Measurements from ENCODE around the gene MTOR. TPM values are rescaled to one million over a fixed set of nuclear protein-coding genes. Genes with fewer than 3 reads are reported as not detected.

The MTOR gene
- total RNA-seq, 1 donor from 2014 or later = 23.6 TPM

DNA sequence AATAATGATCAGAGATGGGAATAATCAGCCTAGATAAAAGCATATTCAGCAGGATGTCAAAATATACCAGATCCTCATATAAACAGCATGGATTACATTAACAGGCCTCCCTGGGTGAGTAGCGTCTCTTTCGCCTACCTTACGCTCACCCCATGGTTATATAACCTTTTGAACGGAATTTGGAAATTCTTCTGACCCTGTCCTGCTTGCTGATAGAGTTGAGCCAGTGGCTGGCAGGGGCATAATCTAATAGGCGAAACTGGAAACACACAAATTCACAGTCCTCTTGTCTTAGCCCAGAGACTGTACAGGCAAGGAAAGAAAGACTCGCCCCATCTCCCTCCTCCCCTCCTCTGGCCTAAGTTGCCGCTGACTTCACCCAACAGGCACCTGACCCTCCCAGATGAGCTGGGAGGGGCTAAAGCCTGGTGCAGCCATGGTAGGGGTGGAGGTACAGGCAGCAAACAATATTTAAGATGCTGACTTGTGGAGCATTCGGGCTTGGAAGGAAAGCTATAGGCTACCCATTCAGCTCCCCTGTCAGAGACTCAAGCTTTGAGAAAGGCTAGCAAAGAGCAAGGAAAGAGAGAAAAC is 73.4 kb downstream of the MTOR start, which contains the start of gene ANGPTL7:
Gene ANGPTL7 (plus strand): TSS at position 498 of the 594 bp plus-strand sequence. CDS start 225 bp downstream, outside the sequence.
- no peak for DNase-seq (ENCODE audit: extremely low spot score in 2 of 2)
- Histone ChIP-seq H3K27ac (no peak within 1 kb of the TSS), H3K9me3 (no peaks in the 10 kb centered on the region), H3K4me3 (no peak within 1 kb of the TSS), H3K4me1 (no peaks in the 10 kb centered on the region), H3K27me3 (no peaks in the 10 kb centered on the region), H3K36me3 (peaks cover 0 to 16% of the 10 kb centered on the region in 2 donors)
- TF ChIP-seq POLR2A (IDR thresholded peaks at IDR 0.05) (no peak), POLR2AphosphoS5 (IDR thresholded peaks at IDR 0.05; ENCODE audit: insufficient read depth in 1 of 2, low read depth in 1 of 2) (no peak)
- TF ChIP-seq, protein P1, sequence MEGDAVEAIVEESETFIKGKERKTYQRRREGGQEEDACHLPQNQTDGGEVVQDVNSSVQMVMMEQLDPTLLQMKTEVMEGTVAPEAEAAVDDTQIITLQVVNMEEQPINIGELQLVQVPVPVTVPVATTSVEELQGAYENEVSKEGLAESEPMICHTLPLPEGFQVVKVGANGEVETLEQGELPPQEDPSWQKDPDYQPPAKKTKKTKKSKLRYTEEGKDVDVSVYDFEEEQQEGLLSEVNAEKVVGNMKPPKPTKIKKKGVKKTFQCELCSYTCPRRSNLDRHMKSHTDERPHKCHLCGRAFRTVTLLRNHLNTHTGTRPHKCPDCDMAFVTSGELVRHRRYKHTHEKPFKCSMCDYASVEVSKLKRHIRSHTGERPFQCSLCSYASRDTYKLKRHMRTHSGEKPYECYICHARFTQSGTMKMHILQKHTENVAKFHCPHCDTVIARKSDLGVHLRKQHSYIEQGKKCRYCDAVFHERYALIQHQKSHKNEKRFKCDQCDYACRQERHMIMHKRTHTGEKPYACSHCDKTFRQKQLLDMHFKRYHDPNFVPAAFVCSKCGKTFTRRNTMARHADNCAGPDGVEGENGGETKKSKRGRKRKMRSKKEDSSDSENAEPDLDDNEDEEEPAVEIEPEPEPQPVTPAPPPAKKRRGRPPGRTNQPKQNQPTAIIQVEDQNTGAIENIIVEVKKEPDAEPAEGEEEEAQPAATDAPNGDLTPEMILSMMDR (IDR thresholded peaks at IDR 0.05) = no peak
- intact Hi-C loops (cut with DNase I) = no loop called here

DNA sequence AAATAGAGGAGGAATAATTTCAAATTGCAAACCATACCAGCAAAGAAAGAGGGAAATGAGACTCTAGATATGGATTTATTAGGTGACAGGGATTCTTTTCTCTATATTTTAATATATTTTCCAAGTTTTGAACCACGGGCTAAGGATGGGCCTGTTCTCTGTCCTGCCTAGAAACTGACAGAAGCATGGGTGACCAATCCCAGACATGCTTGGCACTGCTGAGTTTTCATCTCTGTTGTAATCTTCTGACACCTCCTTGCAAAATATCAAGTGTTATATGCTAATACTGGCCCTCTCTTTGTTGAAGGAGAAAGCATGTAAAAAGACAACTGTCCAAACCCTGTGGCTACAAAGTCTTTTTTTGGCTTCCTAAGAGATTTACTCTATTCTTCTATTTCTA is 74.0 kb downstream of the MTOR start:
- intact Hi-C loops (cut with DNase I) = no loop called here
- DNase-seq (ENCODE audit: extremely low spot score in 2 of 2) = no peak
- H3K4me1 ChIP-seq = no peaks in the 10 kb centered on the region
- H3K4me3 ChIP-seq = no peak overlapping the region
- H3K27me3 ChIP-seq = no peaks in the 10 kb centered on the region
- H3K36me3 ChIP-seq = peaks cover 0 to 10% of the 10 kb centered on the region in 2 donors
- H3K9me3 ChIP-seq = no peaks in the 10 kb centered on the region
- no peak overlapping the region for H3K27ac ChIP-seq
- no peak for TF ChIP-seq POLR2AphosphoS5 (IDR thresholded peaks at IDR 0.05; ENCODE audit: insufficient read depth in 1 of 2, low read depth in 1 of 2)
- TF ChIP-seq, protein P1 (IDR thresholded peaks at IDR 0.05) = no peak
- TF ChIP-seq POLR2A (IDR thresholded peaks at IDR 0.05) = no peak

DNA sequence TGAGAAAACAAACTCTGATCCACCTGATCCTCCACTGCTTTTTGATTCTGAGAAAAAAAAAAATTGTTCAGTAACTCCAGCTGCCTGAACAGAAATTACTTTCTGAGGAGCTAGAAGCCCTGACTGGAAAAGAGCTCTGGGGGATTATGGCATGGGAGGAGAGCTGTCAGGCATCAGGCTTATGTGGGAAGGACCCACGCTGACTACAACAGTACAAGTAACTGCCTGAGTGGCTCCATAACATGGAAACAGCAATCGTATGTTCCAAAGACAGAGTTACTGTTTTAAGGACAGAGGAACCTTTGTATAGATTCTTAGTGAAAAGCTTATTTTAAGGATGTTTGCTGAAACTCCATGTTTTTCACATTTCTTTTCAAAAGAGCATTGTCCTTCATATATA is 74.4 kb downstream of the MTOR start:
- Histone ChIP-seq H3K27me3 (no peaks in the 10 kb centered on the region), H3K27ac (no peak overlapping the region), H3K4me1 (no peaks in the 10 kb centered on the region), H3K4me3 (no peak overlapping the region), H3K36me3 (peaks cover 0 to 8% of the 10 kb centered on the region in 2 donors), H3K9me3 (no peaks in the 10 kb centered on the region)
- no peak for DNase-seq (ENCODE audit: extremely low spot score in 2 of 2)
- TF ChIP-seq, protein P1 (IDR thresholded peaks at IDR 0.05) = no peak
- TF ChIP-seq POLR2AphosphoS5 (IDR thresholded peaks at IDR 0.05; ENCODE audit: insufficient read depth in 1 of 2, low read depth in 1 of 2) (no peak), POLR2A (IDR thresholded peaks at IDR 0.05) (no peak)
- intact Hi-C loops (cut with DNase I) = no loop called here

DNA sequence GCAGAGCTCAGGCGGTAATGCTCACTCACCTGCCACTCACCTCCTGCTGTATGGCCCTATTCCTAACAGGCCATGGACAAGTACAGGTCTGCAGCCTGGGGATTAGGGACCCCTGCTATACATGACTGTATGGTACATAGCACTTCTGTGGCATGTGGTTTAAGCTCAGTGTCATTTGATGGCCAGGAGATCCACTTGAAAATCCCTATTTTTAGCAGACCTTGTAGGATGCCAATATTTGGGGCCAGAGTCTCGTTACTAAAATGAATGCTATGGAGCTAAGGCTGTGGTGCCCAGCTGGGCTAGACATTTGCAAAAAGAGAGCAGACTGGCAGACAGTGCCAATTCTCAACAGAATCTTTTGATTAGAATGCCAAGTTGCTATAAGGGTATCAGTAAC is 74.9 kb downstream of the MTOR start:
- intact Hi-C loops (cut with DNase I) = no loop called here
- H3K4me3 ChIP-seq = no peak overlapping the region
- H3K9me3 ChIP-seq = no peaks in the 10 kb centered on the region
- H3K36me3 ChIP-seq = peaks cover 0 to 8% of the 10 kb centered on the region in 2 donors
- no peak overlapping the region for H3K27ac ChIP-seq
- no peaks in the 10 kb centered on the region for H3K4me1 ChIP-seq
- TF ChIP-seq POLR2AphosphoS5 (IDR thresholded peaks at IDR 0.05; ENCODE audit: insufficient read depth in 1 of 2, low read depth in 1 of 2) (no peak), POLR2A (IDR thresholded peaks at IDR 0.05) (no peak)
- TF ChIP-seq, protein P1 (IDR thresholded peaks at IDR 0.05) = no peak
- no peak for DNase-seq (ENCODE audit: extremely low spot score in 2 of 2)
- H3K27me3 ChIP-seq = no peaks in the 10 kb centered on the region

DNA sequence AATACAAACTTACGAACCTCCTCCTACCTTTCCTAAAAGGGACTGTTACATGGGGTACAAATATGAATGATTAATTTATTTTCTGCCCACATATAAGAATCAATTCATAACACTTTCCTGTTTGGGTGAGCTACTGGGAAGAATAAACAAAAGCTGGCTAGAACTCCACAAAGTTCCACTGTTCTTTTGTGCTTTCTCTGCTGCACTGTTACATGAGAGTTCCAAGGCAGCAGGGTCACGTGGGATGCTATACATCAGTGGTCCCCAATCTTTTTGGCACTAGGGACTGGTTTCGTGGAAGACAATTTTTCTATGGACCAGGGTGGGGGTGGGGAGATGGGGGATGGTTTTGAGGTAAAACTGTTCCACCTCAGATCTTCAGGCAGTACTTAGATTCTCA is 75.4 kb downstream of the MTOR start:
- Histone ChIP-seq H3K4me1 (no peaks in the 10 kb centered on the region), H3K27ac (no peak overlapping the region), H3K36me3 (peaks cover 0 to 8% of the 10 kb centered on the region in 2 donors), H3K27me3 (no peaks in the 10 kb centered on the region), H3K9me3 (no peaks in the 10 kb centered on the region), H3K4me3 (no peak overlapping the region)
- no peak for TF ChIP-seq POLR2AphosphoS5 (IDR thresholded peaks at IDR 0.05; ENCODE audit: insufficient read depth in 1 of 2, low read depth in 1 of 2)
- intact Hi-C loops (cut with DNase I) = no loop called here
- no peak for DNase-seq (ENCODE audit: extremely low spot score in 2 of 2)

Measured in vagina (tissue), 2 donors.